HK-2 (cell line): ENCODE measurements around the gene PKN2.
"Not testable (repeated sequence)": the region's sequence is repeated elsewhere in the genome, so short reads cannot be mapped to it uniquely, and the experiment has no call there.

ENCODE experiments used
- DNase-seq: peaks from one replicate; pipeline ENCODE4 v3.0.0-alpha.2; 2018; ENCODE audit not compliant: unreplicated experiment

The PKN2 gene

DNA sequence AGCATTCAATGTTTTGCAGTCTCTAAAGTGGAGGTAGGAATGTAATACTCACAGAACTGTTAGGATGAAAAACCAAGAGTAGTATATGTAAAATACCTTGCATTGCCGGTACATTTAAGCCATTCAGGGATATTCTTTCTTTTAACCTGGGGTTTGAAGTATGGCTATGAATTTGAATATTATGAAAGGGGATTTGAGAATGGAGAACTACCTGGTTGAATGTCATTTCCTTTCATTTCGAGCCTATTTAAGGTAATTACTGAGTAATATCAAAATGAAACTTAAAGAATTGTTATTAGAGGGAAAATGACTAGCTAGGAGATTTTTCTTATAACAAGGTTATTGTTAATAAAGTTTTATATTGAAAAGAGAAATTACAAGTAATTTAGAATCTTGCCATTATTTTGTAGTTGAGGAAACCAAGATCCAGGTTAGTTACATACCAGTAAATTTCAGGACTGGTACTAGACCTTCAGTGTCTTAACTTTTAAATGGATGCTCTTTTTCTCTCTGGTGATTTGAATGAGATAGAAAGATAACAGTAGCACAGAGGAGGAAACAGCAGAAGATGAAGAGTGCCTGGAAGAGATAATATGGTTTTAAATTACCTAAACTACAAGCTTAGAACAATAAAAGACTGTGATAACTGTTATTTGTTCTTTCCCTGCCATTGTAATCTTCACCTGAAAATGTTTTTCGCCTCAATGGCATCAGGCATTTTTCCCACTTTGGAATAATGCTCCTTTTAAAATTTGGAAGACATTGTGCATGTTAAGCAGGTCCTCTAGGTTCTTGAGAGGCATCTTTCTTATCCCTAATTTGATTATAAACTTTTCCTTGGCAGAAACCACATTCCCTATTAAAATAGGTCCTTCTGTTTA is 103.2 kb downstream of the PKN2 start:
- DNase-seq = no peak

DNA sequence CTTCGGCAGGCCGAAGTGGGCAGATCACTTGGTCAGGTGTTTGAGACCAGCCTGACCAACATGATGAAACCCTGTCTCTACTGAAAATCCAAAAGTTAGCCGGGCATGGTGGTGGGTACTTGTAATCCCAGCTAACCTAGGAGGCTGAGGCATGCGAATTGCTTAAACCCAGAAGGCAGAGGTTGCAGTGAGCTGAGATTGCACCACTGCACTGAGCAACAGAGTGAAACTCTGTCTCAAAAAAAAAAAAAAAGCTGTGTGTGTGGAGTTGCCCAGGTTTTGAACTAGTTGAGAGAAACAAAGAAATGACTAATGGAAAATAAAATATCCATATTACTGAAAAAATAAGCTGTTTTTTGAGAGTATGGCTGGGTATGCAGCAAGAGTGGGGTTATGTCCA is 107.1 kb downstream of the PKN2 start:
- no peak for DNase-seq

DNA sequence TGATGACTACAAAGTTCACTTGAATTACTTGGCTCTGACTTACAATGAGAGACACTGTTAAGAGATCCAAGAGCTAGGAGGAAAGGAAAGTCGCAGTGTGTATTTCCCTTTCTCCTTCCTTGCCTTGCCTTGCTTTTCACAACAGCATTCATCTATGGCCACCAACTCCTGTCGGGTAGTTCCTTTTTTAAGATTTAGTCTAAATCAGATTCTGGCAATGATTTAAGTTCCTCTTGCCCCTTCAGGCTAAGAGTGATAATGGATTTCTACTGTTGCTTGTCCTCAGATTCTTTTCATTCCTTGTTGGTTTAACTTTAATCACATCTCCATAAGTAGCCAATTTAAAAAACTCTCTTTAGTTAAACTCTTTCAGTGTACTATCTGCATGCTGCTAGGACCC is 115.4 kb downstream of the PKN2 start:
- DNase-seq = no peak

DNA sequence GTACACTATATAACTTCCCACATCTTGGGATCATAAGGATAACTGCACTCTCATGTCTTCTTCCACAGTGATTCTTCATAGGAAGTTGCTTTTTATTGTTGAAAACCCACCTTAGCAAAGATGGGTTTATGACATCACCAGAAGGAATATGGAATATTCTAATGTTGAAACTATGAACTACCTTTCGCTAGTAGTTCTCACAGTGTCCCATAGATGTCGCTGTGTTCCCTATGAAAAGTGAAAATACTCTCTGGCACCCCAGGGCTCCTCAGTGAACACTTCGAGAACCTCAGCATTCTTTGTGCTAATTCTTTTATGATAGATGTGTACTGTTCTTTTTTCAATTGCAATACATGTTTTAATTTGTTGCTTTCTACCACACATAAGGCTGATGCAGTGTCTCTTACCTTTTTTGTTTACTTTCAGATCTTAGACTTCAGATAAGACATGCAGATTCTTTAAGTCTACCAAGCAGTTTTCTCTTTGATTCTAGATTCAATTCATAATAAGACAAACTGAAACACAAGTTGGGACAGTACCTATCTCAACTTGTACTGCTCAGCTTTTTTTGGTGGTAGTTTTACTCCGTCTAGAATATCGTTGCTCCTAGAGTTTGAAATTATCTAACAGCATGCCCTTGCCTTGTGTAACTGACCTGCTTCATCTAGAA is 116.4 kb downstream of the PKN2 start:
- DNase-seq = no peak

DNA sequence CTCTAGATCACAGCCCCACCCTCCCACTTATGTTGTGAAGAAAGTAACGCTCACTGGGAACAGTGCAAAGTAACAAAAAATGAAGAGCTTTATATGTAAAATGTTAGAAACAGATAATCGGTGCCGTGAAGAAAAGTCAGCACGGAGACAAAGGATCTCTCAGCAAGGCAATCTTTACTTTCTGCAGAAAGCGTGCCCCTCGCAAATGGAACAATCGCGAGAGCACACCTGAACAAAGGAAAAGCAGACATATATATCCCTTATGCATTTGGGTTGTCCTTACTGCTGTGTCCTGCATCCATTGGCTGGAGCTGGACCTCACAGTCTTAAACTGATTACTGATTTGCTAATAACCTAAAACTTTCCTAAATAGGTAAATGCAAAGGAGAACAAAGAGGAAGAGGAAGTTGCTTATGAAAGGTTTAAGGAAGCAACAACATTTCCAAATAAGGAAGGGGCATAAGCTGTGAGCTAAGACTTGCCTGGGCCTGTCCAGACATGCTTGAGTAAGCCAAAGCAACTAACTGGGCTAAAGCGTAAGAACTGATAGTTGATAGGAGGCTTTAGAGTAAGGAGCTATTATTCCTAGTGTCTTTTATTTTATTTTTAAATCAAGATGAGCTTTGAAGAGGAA is 117.6 kb downstream of the PKN2 start:
- no peak for DNase-seq

DNA sequence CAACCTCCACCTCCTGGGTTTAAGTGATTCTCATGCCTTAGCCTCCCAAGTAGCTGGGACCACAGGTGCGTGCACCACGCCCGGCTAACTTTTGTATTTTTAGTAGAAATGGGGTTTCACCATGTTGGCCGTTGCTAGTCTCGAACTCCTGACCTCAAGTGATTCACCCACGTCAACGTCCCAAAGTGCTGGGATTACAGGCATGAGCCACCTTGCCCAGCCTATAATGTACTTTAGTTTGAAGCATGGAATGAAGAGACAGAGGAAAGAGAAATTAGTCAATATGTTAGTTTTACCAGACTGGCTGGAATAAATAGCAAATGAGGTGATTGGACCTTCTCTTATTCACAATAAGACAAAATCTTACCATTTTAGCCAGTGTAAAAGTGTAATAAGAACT is 118.3 kb downstream of the PKN2 start:
- DNase-seq = no peak

DNA sequence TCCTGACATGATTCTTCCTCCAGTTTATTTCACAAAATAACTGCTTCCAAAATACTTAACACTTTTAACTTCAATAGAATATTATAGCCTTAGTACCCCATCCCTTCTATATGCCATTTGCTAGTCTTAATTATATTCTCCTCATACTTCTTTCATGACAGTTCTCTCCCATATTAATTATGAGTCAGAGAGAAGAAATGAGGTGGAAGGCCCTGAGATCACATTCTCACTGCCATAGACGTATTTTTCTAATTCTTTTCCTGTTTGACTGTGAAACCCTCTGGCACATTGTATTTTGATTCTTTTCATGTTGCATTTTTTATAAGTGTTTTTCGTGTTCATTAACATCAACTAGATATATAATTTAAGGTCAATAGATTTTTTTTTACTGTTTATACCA is 118.9 kb downstream of the PKN2 start:
- DNase-seq = no peak

DNA sequence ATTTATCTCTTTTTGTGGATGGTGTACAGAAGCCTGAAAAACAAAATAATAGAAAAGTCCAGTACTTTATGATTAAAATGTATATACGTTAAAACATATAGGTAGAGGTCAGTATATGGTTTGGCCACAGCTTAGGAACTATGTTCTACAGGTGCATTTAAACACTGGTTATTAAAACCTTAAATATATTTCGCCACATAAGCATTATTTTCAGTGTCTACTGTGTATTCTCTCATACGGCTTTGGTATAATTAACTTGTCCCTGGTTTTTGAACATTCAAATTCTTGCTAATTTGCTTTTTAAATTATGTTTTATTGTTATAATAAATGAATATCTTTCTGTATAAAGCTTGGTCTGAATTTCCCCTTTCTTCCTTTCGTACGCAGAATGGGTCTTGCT is 119.4 kb downstream of the PKN2 start:
- no peak for DNase-seq

DNA sequence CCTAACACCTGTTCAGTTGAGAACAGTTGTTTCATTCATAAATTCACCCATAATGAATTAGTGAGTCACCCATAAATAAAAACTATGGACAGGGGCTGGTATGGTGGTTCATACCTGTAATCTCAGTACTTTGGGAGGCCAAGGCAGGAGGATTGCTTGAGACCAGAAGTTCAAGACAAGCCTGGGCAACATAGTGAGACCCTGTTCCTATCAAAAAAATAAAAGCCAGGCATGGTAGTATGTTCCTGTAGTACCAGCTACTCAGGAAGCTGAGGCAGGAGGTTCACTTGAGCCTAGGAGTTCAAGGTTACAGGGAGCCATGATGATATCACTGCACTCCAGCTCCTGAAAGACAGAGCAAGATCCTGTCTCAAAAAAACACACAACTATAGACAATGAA is 128.3 kb downstream of the PKN2 start:
- no peak for DNase-seq

DNA sequence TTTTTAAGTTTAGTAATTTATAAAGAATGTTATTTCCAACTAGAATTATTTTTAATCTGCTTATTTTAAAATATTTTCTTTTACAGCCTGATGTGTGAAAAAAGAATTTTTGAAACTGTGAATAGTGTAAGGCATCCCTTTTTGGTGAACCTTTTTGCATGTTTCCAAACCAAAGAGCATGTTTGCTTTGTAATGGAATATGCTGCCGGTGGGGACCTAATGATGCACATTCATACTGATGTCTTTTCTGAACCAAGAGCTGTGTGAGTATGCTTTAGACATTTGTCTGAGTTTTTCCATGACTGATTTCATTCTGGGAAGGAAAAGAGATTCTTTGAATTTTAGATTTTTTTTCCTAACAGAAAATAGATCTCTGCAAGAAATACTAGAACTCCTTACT is 129.4 kb downstream of the PKN2 start:
- no peak for DNase-seq

DNA sequence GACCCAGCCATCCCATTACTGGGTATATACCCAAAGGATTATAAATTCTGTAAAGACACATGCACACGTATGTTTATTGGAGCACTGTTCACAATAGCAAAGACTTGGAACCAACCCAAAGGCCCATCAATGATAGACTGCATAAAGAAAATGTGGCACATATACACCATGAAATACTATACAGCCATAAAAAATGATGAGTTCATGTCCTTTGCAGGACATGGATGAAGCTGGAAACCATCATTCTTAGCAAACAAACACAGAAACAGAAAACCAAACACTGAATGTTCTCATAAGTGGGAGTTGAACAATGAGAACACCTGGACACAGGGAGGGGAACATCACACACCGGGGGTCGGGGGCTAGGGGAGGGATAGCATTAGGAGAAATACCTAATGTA is 135.6 kb downstream of the PKN2 start:
- DNase-seq = not testable (repeated sequence)

DNA sequence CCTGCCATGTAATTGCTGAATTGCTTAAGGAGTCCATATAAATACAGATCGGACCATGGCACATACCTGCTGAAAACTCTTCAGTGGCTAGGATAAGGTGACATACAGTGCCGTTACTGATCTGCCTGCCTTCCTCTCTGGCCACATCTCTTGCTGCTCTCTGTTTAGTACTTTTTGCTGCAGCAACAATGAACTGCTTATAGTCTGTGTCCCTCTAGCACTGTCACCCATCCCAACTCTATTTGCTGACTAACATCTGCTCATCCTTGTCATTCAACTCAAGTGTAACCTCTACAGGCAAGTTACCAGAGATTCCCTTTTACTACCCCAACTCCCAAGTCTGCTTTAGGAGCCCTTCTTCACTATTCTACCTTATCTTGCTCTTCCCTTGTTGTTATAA is 141.6 kb downstream of the PKN2 start:
- DNase-seq = no peak

DNA sequence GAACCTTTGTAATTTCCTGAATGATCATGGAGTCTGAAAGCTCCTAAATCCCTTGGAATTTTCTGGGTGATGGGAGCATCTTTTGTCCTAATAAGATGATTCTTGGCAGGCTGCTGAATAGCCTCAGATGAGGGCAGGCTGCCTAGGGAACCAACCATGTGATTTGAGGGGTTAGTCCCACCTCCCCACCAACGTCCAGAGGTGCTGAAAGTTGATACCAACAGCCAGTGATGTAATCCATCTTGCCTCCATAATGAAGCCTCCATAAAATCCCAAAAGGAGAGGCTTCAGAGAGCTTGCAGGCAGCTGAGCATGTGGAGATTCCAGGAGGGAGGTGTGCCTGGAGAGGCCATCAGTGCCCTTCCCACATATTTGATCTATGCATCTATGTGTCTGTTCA is 163.6 kb downstream of the PKN2 start:
- no peak for DNase-seq

DNA sequence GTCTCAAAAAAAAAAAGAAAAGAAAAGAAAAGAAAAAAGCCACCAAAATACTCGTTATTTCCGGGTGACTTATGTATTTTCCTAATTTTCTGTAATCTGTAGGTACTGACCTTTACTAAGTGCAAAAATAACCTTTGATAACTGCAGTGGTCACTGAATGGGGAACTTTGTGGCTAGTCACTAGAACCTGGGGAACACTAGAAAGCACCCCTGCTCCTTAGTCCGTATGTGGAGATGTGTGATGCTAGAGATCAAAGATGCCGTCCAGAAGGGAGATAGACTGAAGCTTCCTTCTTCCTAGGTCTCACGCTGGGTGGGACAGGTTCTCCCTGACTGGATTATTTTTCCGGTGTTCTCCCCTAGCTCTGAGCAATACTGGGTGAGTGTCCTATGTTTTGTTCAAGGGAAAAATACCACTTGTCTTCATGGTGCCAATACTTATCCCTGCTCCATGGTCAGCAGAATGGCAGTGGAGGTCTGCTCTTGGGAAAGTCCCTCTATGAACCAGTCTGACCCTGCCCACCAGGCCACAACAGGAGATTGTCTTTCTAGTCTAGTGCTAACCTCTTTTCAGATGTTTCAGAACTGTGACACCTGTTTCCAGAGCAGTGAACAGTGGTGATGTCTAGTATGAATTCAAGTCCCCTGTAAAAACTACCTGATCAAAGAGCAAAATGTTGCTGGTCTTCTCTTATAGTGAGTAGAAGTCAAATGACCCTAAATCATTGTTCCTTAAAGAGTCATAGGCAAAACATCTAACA is 167.4 kb downstream of the PKN2 start:
- DNase-seq = no peak

DNA sequence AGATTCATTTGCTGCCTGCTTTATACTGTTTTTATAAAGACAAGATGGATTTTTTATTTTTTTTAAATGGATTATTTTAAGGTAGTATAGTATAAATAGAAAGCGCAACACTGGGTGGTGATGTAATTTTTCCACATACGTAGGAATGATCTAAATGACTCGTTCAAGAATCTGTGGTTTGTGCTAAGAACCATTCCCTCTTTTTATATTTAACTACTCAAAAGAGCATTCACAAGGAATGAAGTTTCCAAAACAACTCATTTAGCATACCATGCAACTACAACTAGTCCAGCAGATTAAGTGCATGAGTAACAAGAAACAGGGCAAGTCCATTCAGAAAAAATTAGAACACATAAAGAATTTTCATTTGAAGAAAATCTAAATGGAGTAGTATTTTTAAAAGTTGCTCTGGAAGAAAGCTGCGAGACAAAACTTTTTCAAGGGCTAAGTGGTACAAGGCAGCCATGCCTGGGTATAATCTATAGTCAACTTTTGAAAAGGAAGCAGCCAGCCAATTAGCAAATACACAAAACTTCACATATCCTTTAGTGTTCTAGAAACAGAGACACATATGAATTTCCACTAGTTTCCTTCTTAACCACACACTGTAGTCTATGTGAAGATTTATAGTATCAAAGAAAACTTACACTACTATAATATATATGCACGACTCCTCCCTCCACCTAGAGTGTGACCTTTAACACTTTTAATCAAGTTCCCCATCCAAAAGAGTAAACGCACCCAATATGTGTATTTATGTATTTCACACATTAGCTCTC is 183.9 kb downstream of the PKN2 start:
- DNase-seq = no peak

DNA sequence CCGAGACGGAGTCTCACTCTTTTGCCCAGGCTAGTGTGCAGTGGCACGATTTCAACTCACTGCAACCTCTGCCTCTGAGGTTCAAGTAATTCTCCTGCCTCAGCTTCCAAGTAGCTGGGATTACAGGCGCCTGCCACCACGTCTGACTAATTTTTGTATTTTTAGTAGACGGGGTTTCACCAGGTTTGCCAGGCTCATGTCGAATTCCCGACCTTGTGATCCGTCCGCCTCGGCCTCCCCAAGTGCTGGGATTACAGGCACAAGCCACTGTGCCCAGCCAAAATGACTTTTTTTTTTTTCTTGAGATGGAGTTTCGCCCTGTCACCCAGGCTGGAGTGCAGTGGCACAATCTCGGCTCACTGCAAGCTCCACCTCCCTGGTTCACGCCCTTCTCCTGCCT is 185.6 kb downstream of the PKN2 start:
- DNase-seq = not testable (repeated sequence)

DNA sequence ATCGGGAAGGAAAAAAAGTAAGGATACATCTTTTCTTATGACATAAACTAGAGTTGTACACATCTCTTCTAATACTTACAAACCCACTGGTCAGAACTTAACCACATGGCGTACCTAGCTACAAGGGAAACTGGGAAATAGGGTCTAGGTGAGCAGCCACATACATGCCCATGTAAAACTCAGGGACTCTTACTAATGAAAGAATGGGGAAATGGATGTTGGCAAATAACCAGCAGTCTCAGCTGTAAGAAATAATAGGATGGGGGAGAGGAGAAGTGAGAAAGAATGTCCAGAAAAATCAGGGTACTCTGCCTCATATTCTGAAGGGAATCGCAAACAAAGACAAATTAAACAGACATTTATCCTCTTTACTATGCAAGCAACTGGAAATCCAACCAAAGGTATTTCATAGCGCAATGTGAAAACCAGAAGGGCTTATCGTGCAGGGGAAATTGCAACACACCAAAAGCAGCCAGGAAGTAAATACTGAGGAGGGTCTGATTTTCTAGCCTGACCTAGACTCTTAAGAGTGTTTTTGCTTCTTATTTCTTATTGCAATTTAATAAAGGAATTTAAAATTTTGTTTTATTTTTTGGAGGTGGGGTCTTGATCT is 189.8 kb downstream of the PKN2 start:
- DNase-seq = no peak

DNA sequence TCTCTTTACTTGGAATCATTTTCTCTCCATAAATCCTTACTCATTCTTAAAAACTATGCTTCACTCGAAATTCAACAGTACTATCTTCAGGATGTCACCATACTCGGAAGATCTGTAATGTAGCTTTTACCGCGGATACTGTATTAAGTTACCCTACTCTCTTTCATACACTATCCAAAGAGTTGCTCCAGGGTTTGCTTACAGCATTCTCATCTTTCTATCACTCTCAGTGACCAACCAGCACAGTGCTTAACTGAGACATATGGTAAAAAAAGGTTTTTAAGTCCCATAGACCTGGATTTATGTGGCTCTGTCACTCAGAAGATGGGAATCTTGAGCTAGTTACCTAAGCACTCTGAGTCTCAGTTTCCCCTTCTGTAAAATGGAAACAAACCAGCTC is 191.5 kb downstream of the PKN2 start:
- no peak for DNase-seq

DNA sequence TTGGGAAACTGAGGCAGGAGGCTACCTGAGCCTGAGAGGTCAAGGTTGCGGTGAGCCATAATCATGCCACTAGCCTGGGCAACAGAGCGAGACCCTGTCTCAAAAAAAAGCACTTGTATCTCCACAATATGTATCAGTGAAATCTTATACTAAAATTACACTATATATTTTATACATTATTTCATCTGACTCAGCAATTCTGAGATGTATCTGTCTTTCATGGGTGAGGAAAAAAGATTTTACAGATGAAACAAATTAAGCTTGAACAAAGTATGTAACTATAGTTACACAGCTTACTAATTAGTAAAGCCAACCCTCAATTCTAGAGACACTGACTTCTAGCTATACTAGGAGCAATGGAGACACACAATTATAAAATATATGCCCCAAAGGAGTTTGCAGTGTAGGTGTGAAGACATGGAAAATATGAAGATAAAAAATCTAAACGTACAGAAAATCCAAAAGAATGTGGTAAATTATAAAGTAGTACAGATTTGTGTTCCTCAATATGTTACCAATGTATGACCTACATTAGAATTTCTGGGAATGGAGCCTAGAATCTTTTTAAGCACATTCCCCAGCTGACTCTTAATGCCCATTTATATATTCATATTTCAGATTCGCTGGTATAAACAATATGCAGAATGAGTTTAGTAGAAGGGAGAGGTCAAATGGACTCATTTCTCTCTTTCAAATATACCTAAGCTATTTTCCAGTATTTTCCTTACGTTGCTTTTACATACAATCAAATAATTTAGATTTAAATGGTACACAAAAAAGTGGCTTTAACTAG is 192.7 kb downstream of the PKN2 start:
- no peak for DNase-seq

DNA sequence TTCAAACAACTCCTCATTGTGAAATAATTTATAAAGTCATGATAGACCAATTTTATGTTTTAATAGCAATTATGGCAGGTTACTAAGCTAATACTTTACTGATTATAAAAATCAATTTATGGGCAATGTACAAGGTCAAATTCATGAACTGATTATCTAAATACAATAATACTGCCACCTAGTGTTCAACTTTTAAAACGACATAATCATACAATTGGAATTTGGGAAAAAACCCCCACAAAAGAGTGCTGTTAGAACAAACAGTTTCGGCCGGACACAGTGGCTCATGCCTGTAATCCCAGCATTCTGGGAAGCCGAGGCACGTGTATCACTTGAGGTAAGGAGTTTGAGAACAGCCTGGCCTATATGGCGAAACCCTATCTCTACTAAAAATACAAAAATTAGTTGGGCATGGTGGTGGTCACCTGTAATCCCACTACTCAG is 193.3 kb downstream of the PKN2 start:
- DNase-seq = peak; percentile 4
